ENCODE measurements around the gene IL31RA. TPM values are rescaled to one million over a fixed set of nuclear protein-coding genes. Genes with fewer than 3 reads are reported as not detected.

IL31RA gene
- total RNA-seq, 1 experiment from 2014 or later: 3.2 TPM

DNA sequence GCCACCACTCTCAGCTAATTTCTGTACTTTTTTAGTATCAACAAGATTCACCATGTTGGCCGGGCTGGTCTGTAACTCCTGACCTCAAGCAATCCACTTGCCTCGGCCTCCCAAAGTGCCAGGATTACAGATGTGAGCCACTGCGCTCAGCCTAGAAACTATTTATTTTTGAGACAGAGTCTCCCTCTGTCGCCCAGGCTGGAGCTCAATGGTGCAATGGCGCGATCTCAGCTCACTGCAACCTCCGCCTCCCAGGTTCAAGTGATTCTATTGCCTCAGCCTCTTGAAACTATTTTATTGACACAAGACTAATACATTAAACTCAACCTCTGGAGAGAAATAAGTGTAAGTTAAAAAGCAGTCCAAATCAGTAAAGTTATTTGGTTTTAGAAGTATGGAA is 109.6 kb downstream of the IL31RA start:
- TF ChIP-seq, protein P1, sequence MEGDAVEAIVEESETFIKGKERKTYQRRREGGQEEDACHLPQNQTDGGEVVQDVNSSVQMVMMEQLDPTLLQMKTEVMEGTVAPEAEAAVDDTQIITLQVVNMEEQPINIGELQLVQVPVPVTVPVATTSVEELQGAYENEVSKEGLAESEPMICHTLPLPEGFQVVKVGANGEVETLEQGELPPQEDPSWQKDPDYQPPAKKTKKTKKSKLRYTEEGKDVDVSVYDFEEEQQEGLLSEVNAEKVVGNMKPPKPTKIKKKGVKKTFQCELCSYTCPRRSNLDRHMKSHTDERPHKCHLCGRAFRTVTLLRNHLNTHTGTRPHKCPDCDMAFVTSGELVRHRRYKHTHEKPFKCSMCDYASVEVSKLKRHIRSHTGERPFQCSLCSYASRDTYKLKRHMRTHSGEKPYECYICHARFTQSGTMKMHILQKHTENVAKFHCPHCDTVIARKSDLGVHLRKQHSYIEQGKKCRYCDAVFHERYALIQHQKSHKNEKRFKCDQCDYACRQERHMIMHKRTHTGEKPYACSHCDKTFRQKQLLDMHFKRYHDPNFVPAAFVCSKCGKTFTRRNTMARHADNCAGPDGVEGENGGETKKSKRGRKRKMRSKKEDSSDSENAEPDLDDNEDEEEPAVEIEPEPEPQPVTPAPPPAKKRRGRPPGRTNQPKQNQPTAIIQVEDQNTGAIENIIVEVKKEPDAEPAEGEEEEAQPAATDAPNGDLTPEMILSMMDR (IDR thresholded peaks at IDR 0.05; ENCODE audit: unreplicated experiment): no peak
- H3K27ac Mint-ChIP-seq (ENCODE audit: unreplicated experiment): no peak overlapping the region
- H3K27me3 Mint-ChIP-seq (ENCODE audit: unreplicated experiment): no peaks in the 10 kb centered on the region
- H3K9me3 Mint-ChIP-seq (ENCODE audit: low read depth, unreplicated experiment): no peaks in the 10 kb centered on the region
- peaks cover 22% of the 10 kb centered on the region for H3K36me3 Mint-ChIP-seq (ENCODE audit: insufficient read depth, unreplicated experiment)
- no peak overlapping the region for H3K4me3 Mint-ChIP-seq (ENCODE audit: low read depth, unreplicated experiment)
- intact Hi-C loops (cut with micrococcal nuclease; ENCODE audit: unreplicated experiment): no loop called here
- CTCF ChIA-PET: no interaction called here
- DNase-seq: no peak
- no TSS peak for BruUV-seq (replicated peaks)
- H3K4me1 Mint-ChIP-seq (ENCODE audit: low read depth, unreplicated experiment): no peaks in the 10 kb centered on the region

DNA sequence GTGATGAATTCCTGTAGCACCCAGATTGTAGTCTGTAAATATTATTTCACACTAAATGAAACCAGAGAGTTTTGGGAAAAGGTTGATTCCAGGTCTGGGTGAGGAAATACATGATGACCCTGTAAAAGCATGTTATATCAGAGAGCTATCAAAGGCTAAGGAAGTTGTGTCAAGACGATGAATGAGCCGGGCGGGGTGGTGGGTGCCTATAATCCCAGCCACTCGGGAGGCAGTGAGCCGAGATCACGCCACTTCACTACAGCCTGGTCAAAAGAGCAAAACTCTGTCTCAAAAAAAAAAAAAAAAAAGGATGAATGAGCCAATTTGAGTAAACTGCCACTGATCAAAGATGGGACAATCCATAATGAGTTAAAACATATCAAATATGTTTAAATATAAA is 114.4 kb downstream of the IL31RA start:
- Mint-ChIP-seq H3K36me3 (ENCODE audit: insufficient read depth, unreplicated experiment) (peaks cover 9% of the 10 kb centered on the region), H3K27me3 (ENCODE audit: unreplicated experiment) (no peaks in the 10 kb centered on the region), H3K4me3 (ENCODE audit: low read depth, unreplicated experiment) (no peak overlapping the region), H3K27ac (ENCODE audit: unreplicated experiment) (no peak overlapping the region), H3K4me1 (ENCODE audit: low read depth, unreplicated experiment) (peaks cover 8% of the 10 kb centered on the region), H3K9me3 (ENCODE audit: low read depth, unreplicated experiment) (no peaks in the 10 kb centered on the region)
- intact Hi-C loops (cut with micrococcal nuclease; ENCODE audit: unreplicated experiment): no loop called here
- DNase-seq: no peak
- no TSS peak for BruUV-seq (replicated peaks)
- CTCF ChIA-PET: interaction anchor here (0.7 kb wide), 1 partner anchor 1728 kb away, joined by 3 read pairs; no protein-coding TSS in a partner anchor
- TF ChIP-seq, protein P1 (IDR thresholded peaks at IDR 0.05; ENCODE audit: unreplicated experiment): no peak

DNA sequence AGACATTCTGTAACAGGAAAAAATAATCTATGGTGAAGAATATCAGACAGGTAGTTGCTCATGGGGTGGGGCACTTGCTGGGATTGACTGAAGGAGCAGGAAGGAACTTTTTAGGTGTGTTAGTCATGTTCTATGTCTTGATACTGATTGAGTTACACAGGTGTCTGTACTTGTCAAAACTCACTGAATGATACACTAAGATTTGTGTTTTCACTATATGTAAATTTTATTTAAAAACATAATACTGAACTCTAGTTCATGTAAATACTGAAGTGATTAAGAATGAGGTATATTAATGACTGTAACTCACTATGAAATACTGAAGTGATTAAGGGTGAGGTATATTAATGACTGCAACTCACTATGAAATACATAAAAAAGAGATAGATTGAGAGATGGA is 115.1 kb downstream of the IL31RA start:
- intact Hi-C loops (cut with micrococcal nuclease; ENCODE audit: unreplicated experiment): no loop called here
- no TSS peak for BruUV-seq (replicated peaks)
- DNase-seq: no peak
- Mint-ChIP-seq H3K4me1 (ENCODE audit: low read depth, unreplicated experiment) (peaks cover 8% of the 10 kb centered on the region), H3K36me3 (ENCODE audit: insufficient read depth, unreplicated experiment) (peaks cover 3% of the 10 kb centered on the region), H3K9me3 (ENCODE audit: low read depth, unreplicated experiment) (no peaks in the 10 kb centered on the region), H3K4me3 (ENCODE audit: low read depth, unreplicated experiment) (no peak overlapping the region), H3K27ac (ENCODE audit: unreplicated experiment) (no peak overlapping the region), H3K27me3 (ENCODE audit: unreplicated experiment) (no peaks in the 10 kb centered on the region)
- CTCF ChIA-PET: no interaction called here
- TF ChIP-seq, protein P1 (IDR thresholded peaks at IDR 0.05; ENCODE audit: unreplicated experiment): no peak

DNA sequence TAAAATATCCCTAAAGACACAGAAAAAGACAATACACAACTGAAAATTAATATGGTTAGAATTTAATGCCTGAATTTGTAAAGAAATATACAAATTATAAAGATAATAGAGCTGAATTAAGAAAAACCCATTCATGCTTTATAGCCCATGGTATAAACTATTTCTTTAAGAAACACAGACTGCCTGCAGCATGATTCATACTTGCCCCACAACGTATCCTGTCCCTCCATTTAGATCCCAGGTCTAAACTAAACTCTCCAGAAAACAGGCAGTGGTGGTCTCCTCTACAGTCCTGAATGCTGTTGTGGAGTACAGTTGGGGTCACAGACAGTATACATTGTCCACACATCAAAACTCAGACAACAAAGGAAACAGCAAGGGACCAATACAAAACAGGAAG is 118.8 kb downstream of the IL31RA start:
- no TSS peak for BruUV-seq (replicated peaks)
- no peak overlapping the region for H3K27ac Mint-ChIP-seq (ENCODE audit: unreplicated experiment)
- no peaks in the 10 kb centered on the region for H3K9me3 Mint-ChIP-seq (ENCODE audit: low read depth, unreplicated experiment)
- no peaks in the 10 kb centered on the region for H3K27me3 Mint-ChIP-seq (ENCODE audit: unreplicated experiment)
- H3K4me3 Mint-ChIP-seq (ENCODE audit: low read depth, unreplicated experiment): no peak overlapping the region
- CTCF ChIA-PET: no interaction called here
- TF ChIP-seq, protein P1 (IDR thresholded peaks at IDR 0.05; ENCODE audit: unreplicated experiment): no peak
- H3K4me1 Mint-ChIP-seq (ENCODE audit: low read depth, unreplicated experiment): peaks cover 8% of the 10 kb centered on the region
- intact Hi-C loops (cut with micrococcal nuclease; ENCODE audit: unreplicated experiment): no loop called here
- DNase-seq: no peak
- H3K36me3 Mint-ChIP-seq (ENCODE audit: insufficient read depth, unreplicated experiment): no peaks in the 10 kb centered on the region

Other genes with a start within 250 kb of the IL31RA start
- 30.3 and 30.5 TPM in 2 replicates for gene SLC38A9, start 139.0 kb upstream of the IL31RA start, total RNA-seq (2022)
- not detected in 2 replicates for gene DDX4, start 113.3 kb upstream of the IL31RA start, total RNA-seq (2022)
- 93.5 and 100 TPM in 2 replicates for gene IL6ST, start 143.6 kb downstream of the IL31RA start, total RNA-seq (2022)

Data from Calu3 (cell line).